DND-41 (cell line): ENCODE measurements around the gene TAS2R31.

Source experiments
- CTCF ChIP-seq: IDR thresholded peaks from 2 replicates; pipeline ENCODE4 v1.5.1; 2012; ENCODE audit warnings: borderline replicate concordance, low read length, moderate library complexity, mild to moderate bottlenecking; ENCODE audit not compliant: poor library complexity, severe bottlenecking; ENCODE audit errors: extremely low read depth
- EZH2 ChIP-seq: IDR thresholded peaks from 3 replicates; pipeline ENCODE4 v1.6.1; 2012; ENCODE audit warnings: borderline replicate concordance, low read depth, mild to moderate bottlenecking, moderate library complexity, low read length, inconsistent platforms; ENCODE audit not compliant: severe bottlenecking

GRCh38 chr12:11031307-11031706, at the start of gene TAS2R31:
- TF ChIP-seq CTCF (no peak), EZH2 (no peak)
